Esophagus mucosa (tissue), 1 donor: ENCODE measurements around the gene C16orf74. TPM values are rescaled to one million over a fixed set of nuclear protein-coding genes. Genes with fewer than 3 reads are reported as not detected.

Experiments
- ATAC-seq: fragments of 200-7000 bp; cut with Tn5 transposase; one replicate; pipeline ENCODE4 v1.9.1; 2020
- total RNA-seq: library from RNA; stranded (reverse); gene quantifications from one replicate; pipeline ENCODE4 v1.2.4, GENCODE V29; 2023
- donor health status: DM: yes; HTN: yes; CAD: no.

C16orf74 gene
- total RNA-seq, 1 donor from 2014 or later, result 10.9 TPM

GRCh38 chr16:85668676-85669424, 82.0 kb downstream of the C16orf74 start:
- ATAC-seq, result no peak

- ATAC-seq, result no peak
Observed at GRCh38 chr16:85667841-85668413, 83.0 kb downstream of the C16orf74 start.

- no peak for ATAC-seq
Observed at GRCh38 chr16:85667261-85667660, 83.6 kb downstream of the C16orf74 start.

GRCh38 chr16:85665929-85666328, 85.0 kb downstream of the C16orf74 start:
- no peak for ATAC-seq

GRCh38 chr16:85665373-85665740, 85.5 kb downstream of the C16orf74 start:
- no peak for ATAC-seq

GRCh38 chr16:85664580-85665372, 86.1 kb downstream of the C16orf74 start:
- ATAC-seq, result no peak

GRCh38 chr16:85663891-85664321, 87.0 kb downstream of the C16orf74 start:
- no peak for ATAC-seq

GRCh38 chr16:85662976-85663830, 87.7 kb downstream of the C16orf74 start:
- no peak for ATAC-seq

- ATAC-seq, result no peak
Observed at GRCh38 chr16:85662482-85662812, 88.4 kb downstream of the C16orf74 start.

GRCh38 chr16:85661740-85662481, 89.0 kb downstream of the C16orf74 start:
- ATAC-seq, result no peak

GRCh38 chr16:85660843-85661739, 89.8 kb downstream of the C16orf74 start:
- no peak for ATAC-seq

GRCh38 chr16:85659805-85660511, 90.9 kb downstream of the C16orf74 start:
- peak; percentile 66 for ATAC-seq

GRCh38 chr16:85659336-85659735, 91.6 kb downstream of the C16orf74 start:
- ATAC-seq, result no peak

- no peak for ATAC-seq
Observed at GRCh38 chr16:85658504-85659326, 92.2 kb downstream of the C16orf74 start.

- no peak for ATAC-seq
Observed at GRCh38 chr16:85657996-85658395, 92.9 kb downstream of the C16orf74 start.
